ENCODE results near the gene WWC2.

DNA sequence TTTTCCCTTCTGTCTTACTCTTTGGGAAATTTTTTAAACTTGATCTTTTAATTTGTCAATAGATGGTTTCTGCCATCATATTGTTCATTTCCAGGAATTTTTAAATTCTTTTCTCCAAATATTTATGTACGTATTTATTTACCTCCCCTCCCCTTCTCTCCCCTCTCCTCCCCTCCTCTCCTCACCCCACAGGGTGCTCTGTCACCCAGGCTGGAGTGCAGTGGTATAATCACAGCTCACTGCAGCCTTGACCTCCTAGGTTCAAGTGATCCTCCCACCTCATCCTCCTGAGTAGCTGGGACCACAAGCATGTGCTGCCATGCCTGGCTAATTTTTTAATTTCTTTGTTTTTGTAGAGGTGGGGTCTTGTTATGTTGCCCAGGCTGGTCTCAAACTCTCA, 73.8 kb downstream of the WWC2 start:
- TF ChIP-seq POLR2A (IDR thresholded peaks at IDR 0.05; ENCODE audit: low read length) (no peak), GATA1 (IDR thresholded peaks at IDR 0.05; ENCODE audit: low read depth, low read length) (no peak)

Data from erythroblast (primary cell).